ENCODE data around the gene VPS45.
"Not testable (repeated sequence)": the region's sequence is repeated elsewhere in the genome, so short reads cannot be mapped to it uniquely, and the experiment has no call there.

The VPS45 gene

DNA sequence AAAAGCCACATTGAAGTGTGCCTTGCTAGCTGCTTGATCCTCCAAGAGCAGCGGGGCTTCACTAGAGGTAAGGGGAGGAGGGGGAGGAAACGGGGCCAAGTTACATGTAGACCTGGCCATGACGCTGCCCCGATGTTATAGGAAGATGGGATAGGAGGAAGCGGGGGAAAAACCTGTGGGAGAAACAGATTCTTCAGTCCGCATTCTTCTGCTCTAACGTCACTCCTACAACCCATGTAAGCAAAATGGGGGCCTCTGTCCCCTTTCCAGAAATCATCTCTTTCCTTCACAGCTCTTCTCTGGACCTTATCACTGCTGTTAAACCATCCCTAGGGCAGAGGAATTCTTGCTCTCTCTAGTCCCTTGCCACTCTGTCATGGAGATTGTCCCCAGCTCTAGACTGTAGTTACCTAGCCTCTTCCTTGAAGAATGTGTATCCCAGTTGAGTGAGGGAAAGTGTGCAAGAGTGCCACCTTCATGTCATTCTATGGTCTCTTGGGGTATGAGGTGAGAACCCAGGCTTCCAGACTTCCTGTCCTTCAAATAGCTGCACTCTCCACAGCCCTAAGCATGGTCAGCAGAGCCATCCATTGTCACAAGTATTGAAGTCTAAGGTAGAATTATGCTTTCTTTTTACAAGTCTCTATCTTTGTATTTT is 93.5 kb downstream of the VPS45 start:
- no peak for DNase-seq (ENCODE audit: low read depth in 2 of 2)

DNA sequence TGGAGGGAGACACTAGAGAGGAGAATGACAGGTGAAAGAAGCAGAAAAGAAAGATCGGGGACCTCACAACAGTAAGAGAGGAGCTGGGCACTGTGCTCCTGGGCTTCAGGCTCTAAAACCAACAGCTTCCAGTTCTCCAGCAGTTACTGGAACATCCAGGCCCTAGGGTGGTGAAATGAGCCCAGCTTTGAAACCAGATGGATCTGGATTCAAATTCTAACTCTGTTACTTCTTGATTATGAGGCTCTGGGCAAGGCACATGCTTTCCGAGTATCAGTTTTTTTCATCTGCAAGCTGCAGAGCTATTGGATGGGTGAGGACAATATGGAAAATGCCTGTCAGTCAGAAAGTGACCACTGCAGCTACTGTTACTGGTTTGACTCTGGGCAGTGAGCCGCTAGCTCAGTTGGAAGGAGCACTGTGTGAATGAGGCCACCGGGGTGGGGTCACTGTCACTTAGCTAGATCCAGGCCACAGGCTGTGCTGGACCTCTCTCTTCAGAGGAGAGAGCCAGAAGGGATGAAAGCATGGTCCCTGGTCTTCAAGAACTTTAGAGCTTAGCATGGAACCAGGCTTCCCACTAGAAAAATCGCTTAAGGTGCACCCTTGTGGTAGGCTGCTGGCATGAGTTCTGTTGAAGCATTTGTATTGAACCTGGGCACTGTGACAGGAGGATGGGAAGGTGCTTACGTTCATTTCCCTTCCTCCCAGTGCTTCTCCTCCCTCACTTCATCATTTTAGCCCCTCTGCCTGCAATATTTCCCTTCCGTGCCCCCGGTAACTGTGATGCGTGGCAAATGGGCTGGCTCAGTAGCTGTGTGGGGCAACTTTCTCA is 94.4 kb downstream of the VPS45 start:
- no peak for DNase-seq (ENCODE audit: low read depth in 2 of 2)

DNA sequence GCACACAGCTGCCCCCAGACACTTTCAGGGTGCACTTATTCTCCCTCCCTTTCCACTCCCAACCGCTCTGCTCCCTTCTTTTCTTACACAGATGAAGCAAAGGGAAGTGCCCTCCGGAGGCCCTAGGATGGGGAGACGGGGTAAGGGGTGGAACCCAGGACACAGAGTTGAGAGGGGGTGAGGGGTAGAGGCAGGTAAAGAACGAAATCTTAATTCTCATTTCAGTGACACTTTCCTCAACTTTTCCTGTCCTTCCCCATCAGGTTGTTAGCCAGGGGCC is 94.9 kb downstream of the VPS45 start:
- no peak for DNase-seq (ENCODE audit: low read depth in 2 of 2)

DNA sequence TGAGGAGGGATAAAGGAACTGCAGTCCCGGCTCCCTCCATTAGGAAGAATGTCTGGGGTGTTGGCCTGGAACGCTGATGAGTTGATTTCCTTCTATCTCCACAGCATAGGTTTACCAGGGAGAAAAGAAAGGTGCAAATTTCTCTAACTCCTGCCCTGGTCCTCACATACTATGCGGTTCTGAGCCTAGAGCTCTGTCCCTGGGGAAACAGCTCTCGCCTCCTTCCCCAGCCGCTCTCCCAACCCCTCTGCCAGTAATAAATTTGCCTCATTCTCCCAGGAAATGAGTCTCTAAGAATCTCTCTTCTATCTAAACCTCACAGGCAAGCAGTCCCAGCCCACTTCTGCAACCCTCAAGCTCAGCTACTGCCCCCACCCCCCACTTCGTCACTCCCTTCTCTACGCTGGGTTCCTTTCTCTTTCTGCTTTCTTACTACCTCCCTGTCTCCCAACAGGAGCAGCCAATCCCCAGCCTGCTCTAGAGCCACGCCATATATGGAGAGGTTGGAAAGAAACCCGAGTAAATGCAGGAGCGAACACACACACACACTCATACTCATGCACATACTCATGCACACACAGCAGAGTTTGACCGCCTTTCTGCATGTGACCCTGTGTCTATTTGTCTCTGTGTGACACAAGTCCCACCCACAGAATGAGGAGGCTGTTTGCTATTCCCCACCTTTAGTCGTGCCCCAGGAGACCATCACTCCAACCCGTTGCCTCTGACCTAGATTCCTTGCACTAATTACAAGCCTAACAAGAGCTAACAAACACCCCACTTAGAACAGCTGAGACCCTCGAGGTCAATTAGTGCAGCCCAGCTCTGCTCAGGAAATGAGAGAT is 95.5 kb downstream of the VPS45 start:
- no peak for DNase-seq (ENCODE audit: low read depth in 2 of 2)

DNA sequence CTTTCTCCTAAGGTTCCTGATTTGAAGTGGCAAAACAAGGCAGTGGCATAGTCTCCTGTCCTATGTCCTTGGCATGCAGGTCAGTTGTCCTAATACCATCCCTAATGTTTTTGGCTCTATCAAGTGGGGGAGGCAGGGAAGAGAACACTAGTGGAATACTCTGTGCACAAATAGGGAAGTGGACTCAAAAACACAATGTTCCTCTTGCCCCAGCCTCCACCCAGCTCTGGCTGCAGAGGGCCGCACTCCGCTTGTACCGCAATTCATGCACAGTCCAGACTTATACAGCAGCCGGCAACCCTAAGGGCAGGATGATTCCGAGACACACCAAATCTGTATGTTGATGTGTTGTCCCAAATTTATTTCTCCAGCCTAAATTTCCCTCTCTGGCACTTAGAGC is 96.6 kb downstream of the VPS45 start:
- DNase-seq (ENCODE audit: low read depth in 2 of 2): no peak

DNA sequence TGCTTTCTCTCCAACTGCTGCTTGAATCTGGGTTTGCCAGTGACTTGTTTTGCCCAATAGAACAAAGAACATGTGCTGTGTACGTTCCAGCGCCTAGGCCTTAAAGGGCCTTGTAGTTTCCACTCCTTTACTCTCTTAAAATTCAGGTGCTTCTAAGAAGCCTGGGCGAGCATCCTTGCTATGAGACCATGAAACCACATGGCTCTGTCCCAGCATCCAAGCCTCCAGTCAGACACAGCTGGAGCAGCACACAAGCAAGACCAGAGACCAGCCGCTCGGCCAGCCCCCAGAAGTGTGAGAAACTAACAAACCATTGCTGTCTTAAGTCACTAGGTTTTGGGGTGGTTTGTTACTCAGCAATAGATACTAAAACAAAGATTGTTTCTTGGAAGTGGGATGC is 97.2 kb downstream of the VPS45 start:
- DNase-seq (ENCODE audit: low read depth in 2 of 2): no peak

DNA sequence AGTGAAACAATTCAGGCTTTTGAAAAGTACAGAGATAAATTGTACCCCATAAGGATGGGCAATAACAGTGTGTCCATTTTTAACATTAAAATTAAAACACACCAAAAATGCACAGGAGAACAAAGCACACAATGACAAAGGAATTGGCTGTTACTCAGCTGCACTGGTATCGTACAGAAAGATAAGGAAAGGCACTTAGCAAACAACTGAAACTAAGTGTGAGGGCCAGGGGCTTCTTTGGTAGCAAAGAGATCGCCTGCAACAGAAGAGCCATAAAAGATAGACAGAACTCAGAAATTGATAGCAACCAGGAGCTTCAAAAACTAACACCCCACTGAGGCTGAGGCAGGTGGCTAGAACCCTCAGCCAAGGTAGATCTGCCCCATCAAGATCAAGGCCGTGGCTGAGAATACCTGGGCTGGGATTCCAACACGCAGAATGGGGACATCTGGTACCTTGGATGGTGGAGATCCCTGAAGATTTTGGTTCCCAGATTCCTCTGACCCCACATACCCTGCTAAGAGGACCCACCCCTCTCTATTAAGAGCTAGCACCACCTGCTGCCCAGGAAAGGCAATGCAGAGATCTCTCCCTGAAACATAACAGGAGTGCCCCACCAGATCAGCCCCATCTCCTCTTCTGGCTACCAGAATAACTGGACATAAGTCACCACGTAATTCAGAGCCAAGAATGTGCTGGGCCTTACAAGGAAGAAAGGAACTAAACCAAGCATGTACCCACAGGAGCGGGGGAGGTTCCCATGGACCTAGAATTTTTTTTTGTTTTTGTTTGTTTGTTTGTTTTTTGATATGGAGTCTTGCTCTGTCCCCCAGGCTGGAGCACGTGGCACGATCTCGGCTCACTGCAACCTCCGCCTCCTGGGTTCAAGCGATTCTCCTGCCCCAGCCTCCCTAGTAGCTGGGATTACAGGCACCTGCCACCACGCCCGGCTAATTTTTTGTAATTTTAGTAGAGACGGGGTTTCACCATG is 98.3 kb downstream of the VPS45 start:
- DNase-seq (ENCODE audit: low read depth in 2 of 2): peak in 1 of 2 donors; percentile 31

DNA sequence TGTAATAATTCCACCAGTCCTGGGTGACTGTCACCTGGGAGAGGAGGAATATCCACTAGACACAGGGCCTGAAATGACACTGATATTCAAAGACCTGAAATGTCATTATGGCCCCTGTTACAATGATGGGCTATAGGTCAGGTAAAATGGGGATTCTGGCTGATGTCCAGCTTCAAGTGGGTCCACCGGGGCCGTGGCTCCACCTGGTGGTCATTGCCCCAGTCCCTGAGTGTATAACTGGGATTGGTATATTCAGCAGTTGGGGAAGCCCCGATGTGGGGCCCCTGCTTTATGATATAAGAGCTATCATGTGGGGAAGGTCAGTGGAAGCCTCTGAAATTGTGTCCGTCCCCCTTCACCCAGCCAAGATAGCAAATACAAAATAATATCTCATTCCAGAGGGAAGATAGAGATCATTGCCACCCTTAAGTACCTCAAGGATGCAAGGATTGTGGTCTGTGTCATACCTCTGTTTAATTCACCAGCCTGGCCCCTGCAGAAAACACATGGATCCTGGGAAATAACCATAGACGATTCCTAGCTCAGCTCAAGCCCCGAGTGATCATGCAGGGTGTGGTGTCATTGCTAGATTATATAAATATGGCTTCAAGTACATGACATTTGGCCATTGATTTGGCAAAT is 101.5 kb downstream of the VPS45 start:
- peak in 1 of 2 donors; percentile 37 for DNase-seq (ENCODE audit: low read depth in 2 of 2)

DNA sequence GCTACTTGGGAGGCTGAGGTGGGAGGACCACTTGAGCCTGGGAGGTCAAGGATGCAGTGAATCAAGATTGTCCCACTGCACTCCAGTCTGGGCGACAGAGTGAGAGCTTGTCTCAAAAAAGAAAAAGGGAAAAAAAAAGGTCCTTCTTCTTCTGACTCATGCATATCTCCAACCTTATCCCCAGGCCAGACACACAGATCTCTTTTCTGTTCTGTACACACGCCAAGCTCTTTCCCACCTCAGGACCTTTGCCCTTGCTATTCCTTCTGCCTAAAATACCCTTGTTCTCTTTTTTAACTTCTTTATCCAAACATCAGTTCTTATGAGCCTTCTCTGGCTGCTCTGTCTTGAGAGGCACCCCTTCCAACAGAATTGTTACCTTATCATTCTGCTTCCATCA is 104.2 kb downstream of the VPS45 start:
- DNase-seq (ENCODE audit: low read depth in 2 of 2): no peak

DNA sequence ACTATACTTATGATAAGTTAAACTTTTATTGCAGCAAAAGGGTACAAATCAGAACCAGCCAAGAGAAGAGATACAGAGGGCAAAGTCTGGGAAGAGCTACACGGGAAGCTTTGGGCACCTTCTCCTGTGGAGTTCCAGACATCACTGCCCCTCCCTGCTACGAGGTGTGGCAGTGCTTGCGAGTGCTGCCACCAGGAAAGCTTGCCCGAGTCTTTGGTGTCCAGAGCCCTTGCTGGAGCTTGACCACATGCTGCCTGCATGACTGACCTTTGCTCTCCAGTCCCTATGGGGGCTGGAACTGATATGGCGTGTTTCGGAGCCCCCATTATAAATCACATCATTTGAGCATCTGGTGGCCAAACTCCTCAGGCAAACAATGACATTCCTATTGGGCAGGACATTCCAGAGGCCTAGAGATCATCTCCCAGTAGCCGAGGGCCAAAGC is 105.6 kb downstream of the VPS45 start:
- DNase-seq (ENCODE audit: low read depth in 2 of 2): no peak

DNA sequence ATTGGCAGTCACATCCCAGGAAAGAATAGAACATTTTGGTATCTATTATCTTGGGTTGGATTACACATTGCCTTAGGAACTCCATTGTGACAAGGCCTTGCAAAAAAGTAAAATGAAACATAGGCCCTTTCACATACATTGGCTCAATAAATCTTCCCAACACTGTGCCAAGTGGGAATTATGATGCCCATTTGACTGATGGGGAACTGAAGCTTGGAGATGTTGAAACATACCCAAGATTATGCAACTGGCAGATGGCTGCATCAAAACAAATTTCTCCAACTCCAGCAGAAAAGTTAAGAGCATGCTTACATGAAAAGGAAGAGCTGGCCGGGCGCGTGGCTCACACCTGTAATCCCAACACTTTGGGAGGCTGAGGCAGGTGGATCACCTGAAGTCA is 109.0 kb downstream of the VPS45 start:
- DNase-seq (ENCODE audit: low read depth in 2 of 2): no peak

DNA sequence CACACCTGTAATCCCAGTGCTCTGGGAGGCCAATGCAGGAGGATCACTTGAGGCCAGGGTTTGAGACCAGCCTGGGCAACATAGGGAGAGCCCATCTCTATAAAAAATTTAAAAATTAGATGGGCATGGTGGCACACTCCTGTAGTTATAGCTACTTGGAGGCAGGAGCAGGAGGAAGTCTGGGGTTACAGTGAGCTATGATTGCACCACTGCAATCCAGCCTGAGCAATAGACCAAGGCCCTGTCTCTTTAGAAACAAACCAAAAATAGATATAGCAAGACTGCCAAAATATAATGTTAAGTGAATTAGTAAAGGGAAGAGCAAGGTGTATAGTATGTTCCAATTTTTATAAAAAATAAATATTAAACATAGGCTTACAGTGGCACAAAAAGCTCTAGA is 111.0 kb downstream of the VPS45 start:
- DNase-seq (ENCODE audit: low read depth in 2 of 2): no peak

DNA sequence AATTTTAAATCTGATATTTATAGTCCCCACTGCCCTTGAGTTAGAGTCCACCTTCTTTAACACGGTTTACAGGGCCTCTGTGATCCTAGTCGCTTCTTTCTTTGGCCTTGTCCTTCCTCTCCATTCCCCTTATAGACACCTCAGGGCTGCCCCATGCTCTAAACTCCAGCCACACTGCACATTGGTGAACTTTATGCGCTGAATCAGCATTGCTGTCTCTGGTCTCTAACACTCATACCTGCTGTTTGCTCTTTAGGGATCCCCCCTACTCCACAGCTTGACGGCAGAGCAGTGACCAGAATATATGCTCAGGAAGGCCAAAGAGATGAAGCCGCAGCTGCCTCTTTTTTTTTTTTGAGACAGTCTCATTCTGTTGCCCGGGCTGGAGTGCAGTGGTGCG is 112.3 kb downstream of the VPS45 start:
- no peak for DNase-seq (ENCODE audit: low read depth in 2 of 2)

DNA sequence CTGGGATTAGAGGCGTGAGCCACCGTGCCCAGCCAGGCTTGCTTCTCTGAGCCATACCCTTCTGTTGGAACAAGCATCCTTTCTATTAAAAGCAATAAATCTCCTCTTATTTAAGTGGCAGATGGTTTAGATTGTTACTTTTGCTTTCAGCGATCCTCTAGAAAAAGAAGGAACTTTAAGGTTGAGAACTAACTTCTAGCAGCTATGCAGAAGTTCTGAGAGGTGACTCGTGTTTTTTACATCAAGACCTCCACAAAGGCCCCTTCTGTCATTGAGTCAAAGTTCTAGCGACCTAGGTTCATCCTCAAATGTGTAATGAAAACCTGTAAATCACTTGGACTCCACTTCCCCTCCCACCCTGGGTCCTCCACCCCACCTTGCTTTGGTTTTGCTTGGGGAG is 112.9 kb downstream of the VPS45 start:
- DNase-seq (ENCODE audit: low read depth in 2 of 2): no peak

DNA sequence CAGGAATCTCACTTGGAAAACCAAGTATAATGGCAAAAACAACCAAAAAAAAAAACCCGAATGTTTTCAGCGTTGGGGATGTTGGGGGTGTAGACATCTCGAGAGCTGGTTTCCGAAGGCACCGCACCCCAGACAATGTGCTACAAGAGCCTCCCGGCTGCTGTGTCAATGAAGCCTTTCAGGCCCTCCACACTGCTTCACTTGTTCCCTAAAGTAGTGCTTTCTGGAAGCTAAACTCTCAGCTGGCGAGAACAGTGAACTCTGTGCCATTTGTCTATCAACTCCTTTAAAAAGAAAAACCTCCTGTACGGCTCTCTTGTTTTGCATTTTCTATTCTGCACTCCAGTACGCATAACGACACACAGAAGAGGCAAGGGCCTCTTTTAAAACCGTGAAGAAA is 114.7 kb downstream of the VPS45 start:
- DNase-seq (ENCODE audit: low read depth in 2 of 2): no peak

DNA sequence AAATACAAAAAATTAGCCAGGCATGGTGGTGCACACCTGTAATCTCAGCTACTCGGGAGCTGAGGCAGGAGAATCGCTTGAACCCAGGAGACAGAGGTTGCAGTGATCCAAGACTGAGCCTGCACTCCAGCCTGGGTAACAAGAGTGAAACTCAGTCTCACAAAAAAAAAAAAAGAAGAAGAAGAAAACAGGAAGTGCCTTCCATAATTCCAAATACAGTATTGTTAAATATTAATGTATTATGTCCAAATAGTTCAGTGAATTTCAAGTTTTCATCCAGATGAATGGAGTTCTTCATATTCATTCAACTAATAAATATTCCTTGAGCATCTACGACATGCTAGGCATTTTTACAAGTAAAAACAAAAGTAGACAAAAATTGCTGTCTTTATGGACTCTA is 115.5 kb downstream of the VPS45 start:
- DNase-seq (ENCODE audit: low read depth in 2 of 2): no peak

DNA sequence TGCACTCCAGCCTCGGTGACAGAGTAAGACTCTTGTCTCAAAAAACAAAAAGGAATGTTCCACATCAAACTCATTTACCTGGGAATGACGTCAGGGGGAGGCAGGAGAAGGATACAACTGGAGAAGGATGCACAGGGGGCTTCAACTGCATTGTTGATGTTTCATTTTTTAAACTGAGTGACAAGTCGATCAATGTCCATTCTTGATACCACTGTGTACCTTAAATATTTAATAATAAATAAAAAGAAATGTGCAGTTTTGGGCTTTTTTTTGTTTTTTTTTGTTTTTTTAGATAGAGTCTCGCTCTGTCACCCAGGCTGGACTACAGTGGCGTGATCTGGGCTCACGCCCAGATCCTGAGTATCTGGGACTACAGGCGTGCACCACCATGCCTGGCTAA is 117.9 kb downstream of the VPS45 start:
- DNase-seq (ENCODE audit: low read depth in 2 of 2): no peak

DNA sequence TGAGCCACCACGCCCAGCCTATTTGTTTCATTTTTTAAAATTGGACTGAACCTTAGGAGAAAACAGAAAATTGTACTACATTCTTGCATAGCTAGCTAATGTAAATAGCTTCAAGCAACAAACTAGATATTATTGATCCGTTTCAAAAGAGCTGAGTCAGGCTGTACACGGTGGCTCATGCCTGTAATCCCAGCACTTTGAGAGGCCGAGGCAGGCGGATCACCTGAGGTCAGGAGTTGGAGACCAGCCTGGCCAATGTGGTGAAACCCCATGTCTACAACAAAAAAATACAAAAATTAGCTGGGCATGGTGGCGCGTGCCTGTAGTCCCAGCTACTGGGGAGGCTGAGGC is 118.8 kb downstream of the VPS45 start:
- DNase-seq (ENCODE audit: low read depth in 2 of 2): not testable (repeated sequence)

DNA sequence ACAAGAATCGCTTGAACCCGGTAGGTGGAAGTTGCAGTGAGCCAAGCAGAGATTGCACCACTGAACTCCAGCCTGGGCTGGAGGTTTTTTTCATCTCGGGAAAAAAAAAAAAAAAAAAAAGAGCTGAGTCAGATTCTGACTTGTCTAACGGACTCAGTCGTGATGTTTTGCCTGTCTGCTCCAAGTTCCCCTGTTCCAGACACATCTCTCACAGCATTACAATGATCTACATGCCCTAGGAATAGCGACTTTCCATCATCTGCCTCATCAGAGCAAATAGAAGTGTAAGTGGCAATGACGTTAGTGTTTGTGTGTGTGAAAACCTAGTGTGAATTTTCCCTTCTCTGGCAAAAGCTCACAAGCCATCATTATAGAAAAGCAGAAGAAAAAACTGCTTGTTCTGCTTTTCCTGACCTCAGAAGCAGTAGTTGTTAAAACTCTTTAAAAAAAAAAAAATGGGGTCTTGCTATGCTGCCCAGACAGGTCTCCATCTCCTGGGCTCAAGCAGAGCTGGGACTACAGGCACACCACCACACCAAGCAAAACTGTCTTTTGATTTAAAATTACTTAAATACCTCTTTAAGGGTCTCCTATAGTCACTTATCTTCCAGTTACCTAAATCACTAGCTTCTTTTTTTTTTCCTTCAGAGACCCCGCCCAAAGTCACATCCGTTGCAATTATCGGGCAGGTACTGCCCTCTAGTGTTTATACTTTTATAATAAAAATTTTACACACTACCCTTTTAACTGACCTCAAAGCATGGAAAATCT is 119.4 kb downstream of the VPS45 start:
- DNase-seq (ENCODE audit: low read depth in 2 of 2): no peak

DNA sequence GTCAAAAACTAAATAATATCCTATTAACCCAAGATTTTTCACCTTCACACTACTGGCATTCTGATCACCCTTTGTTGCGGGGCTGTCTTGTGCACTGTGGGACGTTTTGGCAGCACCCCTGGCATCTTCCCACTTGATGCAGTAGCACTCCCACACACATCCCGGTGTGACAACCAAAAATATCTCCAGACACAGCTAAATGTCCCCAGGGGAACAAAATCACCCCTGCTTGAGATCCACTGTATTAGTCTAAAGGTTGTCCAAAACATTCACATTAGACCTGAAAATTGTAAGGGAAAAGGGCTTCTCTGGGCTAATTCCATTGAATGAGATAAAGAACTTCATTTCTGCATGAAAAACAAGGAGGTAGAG is 120.0 kb downstream of the VPS45 start:
- DNase-seq (ENCODE audit: low read depth in 2 of 2): no peak

All from activated CD4-positive, alpha-beta T cell treated with anti-CD3 and anti-CD28 coated beads for 24 hours (primary cell).